ENCODE data around the gene KMT2C.

KMT2C gene

DNA sequence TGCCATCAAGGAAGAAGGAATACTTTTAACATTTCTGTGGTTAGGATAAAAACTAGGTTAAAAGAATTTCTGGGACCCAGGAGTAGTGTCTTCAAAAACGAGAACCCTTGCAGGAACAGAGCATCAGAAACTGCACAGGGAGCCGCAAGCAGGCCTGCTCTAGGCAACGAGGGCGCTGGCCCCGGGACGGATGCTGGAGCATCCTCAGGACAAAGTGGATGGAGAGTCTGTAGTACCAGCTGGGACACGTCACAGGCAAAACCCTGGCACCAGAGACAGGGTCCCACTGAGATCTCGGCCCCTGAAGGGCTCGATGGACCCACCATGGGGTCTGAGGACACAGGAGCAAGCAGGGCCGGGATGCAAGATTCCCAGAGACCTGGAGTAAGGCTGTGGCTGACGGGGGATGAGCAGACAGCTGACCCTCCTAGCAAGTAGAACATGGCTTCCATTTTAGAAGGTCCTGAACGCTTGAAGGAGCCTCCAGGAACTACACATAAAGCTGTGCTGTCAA lies 303.8 kb downstream of the KMT2C start:
- DNase-seq: no peak

- no peak for DNase-seq
Observed at GRCh38 chr7:152130658-152131590, 304.9 kb downstream of the KMT2C start.

DNA sequence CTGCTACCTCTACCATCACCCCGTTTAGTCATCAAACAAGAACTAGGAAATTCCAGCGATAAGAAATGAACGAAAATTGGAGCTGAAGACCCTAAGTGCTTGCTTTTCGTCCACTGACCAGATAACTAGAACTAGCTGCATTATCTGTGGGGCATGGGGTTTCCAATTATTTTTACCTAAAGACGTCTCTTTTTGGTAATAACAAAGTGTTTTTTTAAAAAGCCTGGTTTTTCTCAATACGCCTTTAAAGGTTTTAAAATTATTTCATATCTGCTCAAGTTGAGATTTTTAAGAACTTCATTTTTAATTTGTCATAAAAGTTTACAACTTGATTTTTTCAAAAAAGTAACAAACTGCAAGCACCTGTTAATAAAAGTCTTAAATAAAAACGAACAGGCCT lies 306.1 kb downstream of the KMT2C start:
- no peak for DNase-seq

GRCh38 chr7:152128741-152129461 lies 306.9 kb downstream of the KMT2C start:
- DNase-seq: no peak

DNA sequence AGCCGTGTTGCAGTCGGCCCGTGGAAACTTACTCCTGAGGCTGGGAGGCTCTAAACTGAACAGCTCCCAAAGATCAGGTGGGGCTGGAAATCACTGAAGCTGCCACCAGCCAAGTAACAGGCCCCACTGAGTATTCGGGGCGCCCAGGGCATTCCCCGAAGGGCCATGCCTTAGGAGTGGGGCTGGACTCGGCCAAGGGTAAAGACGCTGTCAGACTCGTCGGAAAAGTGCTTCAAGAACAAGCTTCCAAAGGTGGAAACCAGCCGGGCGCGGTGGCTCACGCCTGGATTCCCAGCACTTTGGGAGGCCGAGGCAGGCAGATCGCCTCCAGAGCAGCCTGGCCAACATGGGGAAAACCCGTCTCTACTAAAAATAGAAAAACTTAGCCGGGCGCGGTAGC lies 307.6 kb downstream of the KMT2C start:
- DNase-seq: no peak

DNA sequence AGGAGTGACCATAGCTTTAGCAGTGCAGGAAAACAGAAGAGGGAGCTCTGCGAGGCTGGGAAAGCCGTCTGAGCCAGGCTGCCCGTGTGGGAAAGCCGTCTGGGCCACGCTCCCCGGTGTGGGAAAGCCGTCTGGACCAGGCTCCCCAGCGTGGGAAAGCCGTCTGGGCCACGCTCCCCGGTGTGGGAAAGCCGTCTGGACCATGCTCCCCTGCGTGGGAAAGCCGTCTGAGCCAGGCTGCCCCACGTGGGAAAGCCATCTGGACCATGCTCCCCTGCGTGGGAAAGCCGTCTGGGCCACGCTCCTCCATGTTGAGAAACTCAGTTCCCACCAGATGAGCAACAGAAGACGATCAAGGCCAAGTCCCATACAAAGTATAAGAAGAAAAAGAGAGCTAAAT lies 308.6 kb downstream of the KMT2C start:
- no peak for DNase-seq

DNA sequence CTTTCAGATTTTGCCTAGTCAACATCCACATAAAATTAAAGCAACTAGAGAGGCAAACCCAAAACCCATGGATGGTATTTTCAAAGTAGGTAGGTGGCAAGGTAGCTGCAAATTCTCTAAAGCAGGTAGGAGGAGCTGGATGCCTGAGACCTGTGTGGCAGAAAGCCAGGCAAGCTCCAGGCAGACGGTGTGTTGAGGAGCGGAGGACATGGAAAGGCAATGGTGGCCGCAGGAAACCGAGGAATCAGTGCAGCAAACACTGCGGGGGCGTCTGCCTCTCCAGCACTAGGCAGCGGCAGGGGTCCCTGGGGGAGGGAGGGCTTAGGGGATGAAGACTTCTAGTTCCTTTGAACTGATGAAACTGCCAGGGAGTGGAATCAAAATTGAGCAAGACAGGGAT lies 309.1 kb downstream of the KMT2C start:
- no peak for DNase-seq

DNA sequence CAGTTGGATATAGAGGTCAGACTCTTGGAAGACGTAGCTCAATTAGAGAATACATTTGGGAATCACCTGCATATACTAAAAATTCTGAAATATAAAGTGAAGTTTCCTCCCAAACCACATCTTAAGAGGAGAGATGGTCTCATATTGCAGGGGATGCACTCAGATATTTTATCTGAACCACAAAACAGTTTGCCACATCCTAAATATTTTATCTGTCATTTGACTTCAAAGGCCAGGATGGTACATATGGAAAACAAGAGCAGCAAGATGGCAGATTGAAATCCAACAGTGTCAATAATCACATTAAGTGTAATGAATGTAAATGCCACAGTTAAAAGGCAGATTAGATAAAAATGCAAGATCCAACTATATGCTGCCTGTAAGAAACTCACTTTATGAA lies 313.3 kb downstream of the KMT2C start:
- no peak for DNase-seq

DNA sequence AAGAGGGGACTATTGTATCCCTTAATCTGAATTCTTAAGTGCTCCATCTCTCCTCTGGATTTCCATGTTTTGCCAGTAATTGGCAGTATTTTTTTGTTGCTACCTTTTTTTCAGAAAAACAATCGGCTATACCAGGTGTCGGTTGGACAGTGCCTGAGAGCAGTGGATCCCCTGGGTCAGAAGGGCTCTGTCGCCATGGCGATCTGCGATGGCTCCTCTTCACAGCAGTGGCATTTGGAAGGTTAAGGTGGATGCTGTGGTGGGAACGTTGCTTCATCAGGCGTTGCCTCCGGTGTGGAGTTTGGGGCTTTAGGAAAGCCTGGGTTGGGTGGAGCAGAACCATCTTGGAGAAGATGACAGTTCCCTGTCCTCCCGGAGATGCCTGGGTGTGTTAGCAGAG lies 314.4 kb downstream of the KMT2C start:
- no peak for DNase-seq

DNA sequence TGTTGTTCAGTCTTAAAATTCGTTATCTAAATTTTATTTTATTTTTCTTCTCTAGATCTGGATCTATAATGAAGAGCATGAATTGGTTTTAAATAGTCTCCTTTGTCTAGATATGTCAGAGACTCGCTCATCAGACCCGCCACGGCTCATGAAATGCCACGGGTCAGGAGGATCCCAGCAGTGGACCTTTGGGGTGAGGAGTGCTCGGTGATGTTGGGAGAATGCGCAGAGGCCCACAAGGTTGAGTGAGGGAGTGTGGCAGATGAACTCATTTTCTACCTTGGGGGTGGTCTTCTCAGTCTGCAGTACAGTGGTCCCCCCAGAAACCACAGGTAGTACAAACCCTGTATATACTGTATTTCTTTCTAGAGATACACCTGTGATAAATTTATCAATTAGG lies 315.0 kb downstream of the KMT2C start:
- no peak for DNase-seq

GRCh38 chr7:152120210-152120609 lies 315.6 kb downstream of the KMT2C start:
- DNase-seq: no peak

GRCh38 chr7:152117356-152117755 lies 318.4 kb downstream of the KMT2C start:
- no peak for DNase-seq

DNA sequence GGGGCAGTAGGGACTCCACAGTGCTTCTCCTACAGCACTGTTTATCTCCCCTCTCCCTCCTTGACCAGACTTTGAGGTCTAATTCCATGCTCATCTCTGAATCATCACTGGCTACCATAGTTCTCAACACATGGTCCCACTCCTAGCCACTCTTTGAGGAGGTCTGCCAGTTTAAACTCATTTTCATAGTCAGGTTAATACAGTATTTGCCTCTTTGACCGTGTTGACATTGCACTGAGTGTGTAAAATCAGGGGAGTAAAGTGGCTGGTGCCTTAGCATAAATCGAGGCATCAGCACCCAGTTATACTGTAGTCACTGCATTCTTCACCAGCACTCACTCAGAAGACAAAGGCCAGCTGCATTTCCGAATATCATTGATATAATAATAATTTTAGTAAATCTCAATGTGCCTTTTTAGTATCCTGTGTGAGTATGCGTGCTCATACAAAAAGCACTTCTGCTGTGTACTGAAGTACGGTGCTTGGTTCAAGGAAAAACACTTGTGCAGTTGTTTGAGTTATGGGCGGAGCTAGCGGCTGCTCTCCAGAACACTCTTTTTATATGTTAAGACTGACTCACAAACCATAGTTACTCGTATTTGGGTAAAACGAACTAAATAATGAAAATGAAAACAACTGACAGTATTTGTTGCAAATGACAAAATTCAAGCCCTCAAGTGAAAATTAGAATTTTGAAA lies 320.6 kb downstream of the KMT2C start:
- no peak for DNase-seq

DNA sequence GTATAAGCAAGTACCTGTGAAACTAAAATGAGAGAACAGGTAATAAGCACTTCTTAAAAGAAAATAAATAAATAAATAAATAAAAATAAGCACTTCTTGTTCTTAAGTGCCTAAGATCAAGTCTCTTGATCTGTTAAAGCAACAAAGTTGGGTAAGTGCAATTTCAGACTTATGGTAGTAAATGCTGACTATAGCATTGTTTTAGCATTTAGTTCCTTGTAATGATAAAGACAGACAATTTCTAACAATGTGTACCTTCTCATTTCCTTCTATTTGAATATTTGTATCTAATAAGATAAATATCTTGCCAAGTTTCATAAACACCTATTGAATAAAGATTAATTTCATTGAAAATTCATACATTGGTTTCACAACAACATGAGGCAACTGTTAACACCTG lies 323.0 kb downstream of the KMT2C start:
- no peak for DNase-seq

- no peak for DNase-seq
Observed at GRCh38 chr7:152108359-152108758, 327.4 kb downstream of the KMT2C start.

DNA sequence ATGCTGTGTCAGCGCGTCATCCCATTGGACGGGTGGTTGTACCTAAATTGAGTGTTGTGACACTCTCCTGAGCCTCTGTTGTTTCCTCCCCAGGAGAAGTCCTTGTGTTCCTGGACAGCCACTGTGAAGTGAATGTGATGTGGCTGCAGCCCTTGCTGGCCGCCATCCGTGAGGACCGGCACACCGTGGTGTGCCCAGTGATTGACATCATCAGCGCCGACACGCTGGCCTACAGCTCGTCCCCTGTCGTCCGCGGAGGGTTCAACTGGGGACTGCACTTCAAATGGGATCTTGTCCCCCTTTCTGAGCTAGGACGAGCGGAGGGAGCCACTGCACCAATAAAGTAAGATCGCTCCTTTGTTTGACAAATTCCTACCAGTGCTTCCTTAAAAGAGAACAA lies 327.9 kb downstream of the KMT2C start:
- no peak for DNase-seq

DNA sequence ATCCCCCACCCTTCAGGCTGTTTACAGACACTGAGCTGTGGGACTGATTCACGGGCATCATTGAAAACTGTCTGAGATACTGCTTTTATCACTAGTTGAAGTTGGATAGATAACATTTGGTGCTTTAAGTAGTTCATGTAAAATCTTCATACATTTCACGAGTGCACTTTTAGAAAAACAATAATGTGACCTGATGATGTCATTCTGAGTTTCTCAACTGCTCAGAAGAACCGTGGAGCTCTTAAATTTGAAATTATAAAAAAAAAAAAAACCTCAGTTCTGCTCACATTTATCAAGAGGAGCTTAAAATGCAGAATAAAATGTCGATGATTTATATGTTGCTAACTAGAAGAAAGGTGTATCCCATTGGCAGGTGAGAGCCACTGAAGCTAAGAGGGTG lies 328.8 kb downstream of the KMT2C start:
- DNase-seq: no peak

GRCh38 chr7:152105205-152105604 lies 330.6 kb downstream of the KMT2C start:
- no peak for DNase-seq

GRCh38 chr7:152103691-152104090 lies 332.1 kb downstream of the KMT2C start:
- DNase-seq: no peak

DNA sequence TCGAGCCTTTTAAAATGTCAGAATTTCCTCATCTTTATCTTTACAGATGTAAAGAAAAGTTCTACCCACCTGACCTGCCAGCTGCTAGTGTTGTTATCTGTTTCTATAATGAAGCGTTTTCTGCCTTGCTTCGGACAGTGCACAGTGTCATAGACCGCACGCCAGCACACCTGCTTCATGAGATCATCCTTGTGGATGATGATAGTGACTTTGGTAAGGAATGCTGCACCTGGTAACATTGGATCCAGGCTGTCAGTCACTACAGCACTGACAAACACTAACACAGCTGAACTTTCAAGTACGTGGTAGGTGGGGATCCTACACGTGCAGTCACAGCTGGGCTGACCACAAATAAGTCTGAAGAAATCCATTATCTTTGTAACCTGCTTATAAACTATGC lies 332.7 kb downstream of the KMT2C start:
- no peak for DNase-seq

GRCh38 chr7:152097330-152097729 lies 338.5 kb downstream of the KMT2C start:
- no peak for DNase-seq

GRCh38 chr7:152095771-152096170 lies 340.0 kb downstream of the KMT2C start:
- DNase-seq: no peak

DNA sequence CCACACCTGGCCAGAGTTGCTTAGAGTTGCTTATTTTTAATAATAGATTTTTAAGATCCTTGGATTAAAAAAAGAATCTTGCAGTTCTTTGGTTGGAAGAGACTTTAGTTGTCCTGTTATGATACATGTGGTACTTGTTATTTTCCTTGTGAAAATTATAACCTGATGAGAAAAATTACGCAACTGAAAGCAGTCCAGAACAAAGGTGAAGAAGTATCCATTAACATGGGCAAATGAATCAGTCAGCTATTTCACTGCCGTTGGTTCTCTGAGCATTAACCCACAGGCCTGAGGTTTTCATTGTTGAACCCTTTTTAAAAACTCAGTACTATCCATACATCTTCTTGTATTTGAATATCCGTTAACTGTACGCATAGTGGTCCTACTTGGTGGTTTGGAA lies 342.1 kb downstream of the KMT2C start:
- no peak for DNase-seq

GRCh38 chr7:152090747-152091146 lies 345.1 kb downstream of the KMT2C start:
- DNase-seq: no peak

Data from NK-92 treated with Interleukin-12 subunit alpha and Interleukin-12 subunit beta, amount 100 ng/mL, for 24 hours (cell line).